NCI-H774 (cell line): Measurements from ENCODE around the gene SPO11.

ENCODE experiments used
- DNase-seq: peaks from one replicate; lab custom pipeline; 2025; lab: John Stamatoyannopoulos, UW

SPO11 gene

GRCh38 chr20:57391439-57392301 lies 62.1 kb downstream of the SPO11 start:
- peak; percentile 31 for DNase-seq

GRCh38 chr20:57392512-57393271 lies 63.1 kb downstream of the SPO11 start:
- DNase-seq, result peak; percentile 16
